HG02973 (cell line): ENCODE data around the gene MACROD2.
A peak's percentile ranks its signal among the peaks of the same experiment; 100 is the strongest.

Experiments used
- ATAC-seq: cut with Tn5 transposase; IDR thresholded peaks from one replicate; pipeline ENCODE4 v1.9.1; 2021; ENCODE audit warnings: moderate library complexity; ENCODE audit not compliant: unreplicated experiment

Gene MACROD2

GRCh38 chr20:15287329-15287728 is 1292.0 kb downstream of the MACROD2 start:
- no peak for ATAC-seq

- ATAC-seq = no peak
Observed at GRCh38 chr20:15288106-15288505, 1292.8 kb downstream of the MACROD2 start.

GRCh38 chr20:15289337-15289736 is 1294.0 kb downstream of the MACROD2 start:
- no peak for ATAC-seq

- ATAC-seq = no peak
Observed at GRCh38 chr20:15292405-15292804, 1297.1 kb downstream of the MACROD2 start.

GRCh38 chr20:15296422-15296821 is 1301.1 kb downstream of the MACROD2 start:
- ATAC-seq = no peak

GRCh38 chr20:15297059-15297875 is 1302.0 kb downstream of the MACROD2 start:
- ATAC-seq = no peak

- no peak for ATAC-seq
Observed at GRCh38 chr20:15302075-15302474, 1306.8 kb downstream of the MACROD2 start.

GRCh38 chr20:15310361-15310760 is 1315.0 kb downstream of the MACROD2 start:
- ATAC-seq = no peak

- no peak for ATAC-seq
Observed at GRCh38 chr20:15316556-15316955, 1321.2 kb downstream of the MACROD2 start.

GRCh38 chr20:15317546-15318232 is 1322.4 kb downstream of the MACROD2 start:
- ATAC-seq = peak; percentile 75

- ATAC-seq = peak; percentile 40
Observed at GRCh38 chr20:15318682-15319081, 1323.4 kb downstream of the MACROD2 start.

- ATAC-seq = no peak
Observed at GRCh38 chr20:15319439-15319838, 1324.1 kb downstream of the MACROD2 start.

GRCh38 chr20:15320941-15321340 is 1325.6 kb downstream of the MACROD2 start:
- no peak for ATAC-seq

- no peak for ATAC-seq
Observed at GRCh38 chr20:15327123-15327522, 1331.8 kb downstream of the MACROD2 start.

- ATAC-seq = no peak
Observed at GRCh38 chr20:15328084-15328483, 1332.8 kb downstream of the MACROD2 start.

GRCh38 chr20:15332711-15333160 is 1337.4 kb downstream of the MACROD2 start:
- ATAC-seq = peak; percentile 74

- peak; percentile 30 for ATAC-seq
Observed at GRCh38 chr20:15333170-15333569, 1337.9 kb downstream of the MACROD2 start.

- ATAC-seq = no peak
Observed at GRCh38 chr20:15336011-15336410, 1340.7 kb downstream of the MACROD2 start.

GRCh38 chr20:15336536-15336935 is 1341.2 kb downstream of the MACROD2 start:
- no peak for ATAC-seq

- ATAC-seq = no peak
Observed at GRCh38 chr20:15339264-15339663, 1343.9 kb downstream of the MACROD2 start.

- no peak for ATAC-seq
Observed at GRCh38 chr20:15342991-15343523, 1347.7 kb downstream of the MACROD2 start.

GRCh38 chr20:15345287-15345686 is 1350.0 kb downstream of the MACROD2 start:
- ATAC-seq = no peak
